GM23338 (cell line): Measurements from ENCODE around the gene GNS. TPM values are rescaled to one million over a fixed set of nuclear protein-coding genes. Genes with fewer than 3 reads are reported as not detected.

ENCODE experiments used
- ATAC-seq: fragments of 200-7000 bp; cut with Tn5 transposase; 3 replicates; pipeline ENCODE4 v1.9.1; 2020
- DNase-seq: peaks from one replicate; pipeline ENCODE4 v3.0.0-alpha.2; 2015; ENCODE audit warnings: low spot score
- H2AFZ ChIP-seq: fragments of 200-600 bp; sonication (generic); 2 replicates; pipeline ENCODE4 v1.8.0; 2016; ENCODE audit warnings: antibody characterized with exemption, mild to moderate bottlenecking, moderate library complexity
- H3F3A ChIP-seq: fragments of 200-600 bp; sonication (generic); replicated peaks from 2 replicates; pipeline ENCODE4 v1.8.0; 2017; ENCODE audit warnings: antibody characterized with exemption, mixed run types, low read depth
- H3K27ac ChIP-seq: fragments of 200-600 bp; sonication (generic); 2 replicates; pipeline ENCODE4 v1.6.1; 2016; ENCODE audit warnings: low read depth
- H3K27me3 ChIP-seq: fragments of 200-600 bp; sonication (generic); 2 replicates; pipeline ENCODE4 v1.8.0; 2016; ENCODE audit warnings: mild to moderate bottlenecking, mixed run types, moderate library complexity; ENCODE audit not compliant: insufficient read depth
- H3K36me3 ChIP-seq: fragments of 200-600 bp; sonication (generic); 2 replicates; pipeline ENCODE4 v1.8.0; 2016; ENCODE audit warnings: mild to moderate bottlenecking; ENCODE audit not compliant: insufficient read depth
- H3K4me1 ChIP-seq: fragments of 200-600 bp; sonication (generic); 2 replicates; pipeline ENCODE4 v1.8.0; 2016; ENCODE audit warnings: mild to moderate bottlenecking, moderate library complexity; ENCODE audit not compliant: insufficient read depth
- H3K4me2 ChIP-seq: fragments of 200-600 bp; sonication (generic); 2 replicates; pipeline ENCODE4 v1.7.1; 2017; ENCODE audit warnings: mixed run types
- H3K4me3 ChIP-seq: fragments of 200-600 bp; sonication (generic); 2 replicates; pipeline ENCODE4 v1.6.1; 2016; ENCODE audit warnings: mixed run types
- H3K79me2 ChIP-seq: fragments of 200-600 bp; sonication (generic); replicated peaks from 2 replicates; pipeline ENCODE4 v1.8.0; 2017; ENCODE audit warnings: mild to moderate bottlenecking; ENCODE audit not compliant: insufficient read depth
- H3K9me2 ChIP-seq: fragments of 200-600 bp; sonication (generic); 2 replicates; pipeline ENCODE4 v1.8.0; 2017; ENCODE audit not compliant: insufficient read depth
- H4K20me1 ChIP-seq: fragments of 200-600 bp; sonication (generic); replicated peaks from 2 replicates; pipeline ENCODE4 v1.8.0; 2017; ENCODE audit warnings: mild to moderate bottlenecking; ENCODE audit not compliant: insufficient read depth
- H3K27ac Mint-ChIP-seq: 2 replicates; pipeline ENCODE4 v1.8.0; 2020; ENCODE audit warnings: inconsistent platforms, mild to moderate bottlenecking, moderate library complexity, mixed read lengths
- H3K27me3 Mint-ChIP-seq: 3 replicates; pipeline ENCODE4 v1.8.0; 2022; ENCODE audit warnings: low read depth, mild to moderate bottlenecking, moderate library complexity, mixed read lengths, inconsistent platforms; ENCODE audit not compliant: insufficient read depth, poor library complexity
- H3K36me3 Mint-ChIP-seq: 3 replicates; pipeline ENCODE4 v1.8.0; 2021; ENCODE audit warnings: low read depth, mild to moderate bottlenecking, inconsistent platforms, moderate library complexity, mixed read lengths
- H3K4me1 Mint-ChIP-seq: 3 replicates; pipeline ENCODE4 v1.8.0; 2020; ENCODE audit warnings: mild to moderate bottlenecking, inconsistent platforms, mixed read lengths
- H3K4me3 Mint-ChIP-seq: 3 replicates; pipeline ENCODE4 v1.8.0; 2021; ENCODE audit warnings: moderate library complexity, mild to moderate bottlenecking, inconsistent platforms, mixed read lengths
- H3K9me3 Mint-ChIP-seq: 3 replicates; pipeline ENCODE4 v1.8.0; 2020; ENCODE audit warnings: moderate library complexity, mild to moderate bottlenecking, inconsistent platforms, mixed read lengths
- EZH2phosphoT487 ChIP-seq: fragments of 200-600 bp; sonication (generic); IDR thresholded peaks from one replicate; pipeline ENCODE4 v1.8.1; 2018; ENCODE audit warnings: antibody characterized with exemption; ENCODE audit not compliant: unreplicated experiment
- POLR2AphosphoS5 ChIP-seq: IDR thresholded peaks from 2 replicates; pipeline ENCODE4 v1.6.1; 2016; ENCODE audit warnings: antibody characterized with exemption, low read depth
- ZNF114 ChIP-seq: fragments of 250-450 bp; sonication (Bioruptor Pico); IDR thresholded peaks from 2 replicates; pipeline ENCODE4 v1.5.0; 2020; ENCODE audit warnings: mild to moderate bottlenecking, moderate library complexity
- ZNF331 ChIP-seq: fragments of 250-450 bp; sonication (Bioruptor Pico); IDR thresholded peaks from 2 replicates; pipeline ENCODE4 v1.5.0; 2020; ENCODE audit warnings: low read depth, mild to moderate bottlenecking, moderate library complexity
- polyA plus RNA-seq: library from polyadenylated mRNA; unstranded; fragments of >200 nt; fragmentation: Nextera tagmentation; extraction: Ambion mirVana; gene quantifications from 2 replicates; pipeline ENCODE4 v1.2.1, GENCODE V29; 2016
- total RNA-seq: library from RNA; depleted of rRNA; stranded (reverse); fragments of >200 nt; shearing (Covaris generic); gene quantifications from 2 replicates; pipeline ENCODE4 v1.2.3, GENCODE V29; 2014
- TF ChIP-seq, protein P1 (sequence below), 2 experiments: fragments of 200-600 bp in 1 of 2; sonication (generic) in 1 of 2; conservative IDR thresholded peaks; 2 replicates each; pipeline versions ENCODE4 v1.5.1 to v1.6.1; 2016 to 2017; ENCODE audit warnings: antibody characterized with exemption in 2 of 2, low read depth in 2 of 2, mild to moderate bottlenecking in 2 of 2, moderate library complexity in 1 of 2
- TF ChIP-seq, protein P2 (sequence below): IDR thresholded peaks from one replicate; pipeline ENCODE4 v1.6.1; 2018; ENCODE audit warnings: antibody characterized with exemption; ENCODE audit not compliant: unreplicated experiment
- TF ChIP-seq, protein P3 (sequence below): fragments of 250-450 bp; sonication (Bioruptor Pico); IDR thresholded peaks from 2 replicates; pipeline ENCODE4 v1.5.0; 2020; ENCODE audit warnings: mild to moderate bottlenecking, moderate library complexity
- TF ChIP-seq, protein P4 (sequence below): IDR thresholded peaks from 2 replicates; pipeline ENCODE4 v1.6.1; 2016; ENCODE audit warnings: antibody characterized with exemption

Gene GNS
- total and polyA plus RNA-seq, 2 experiments from 2014 or later, result 12.3 to 34.9 TPM

DNA sequence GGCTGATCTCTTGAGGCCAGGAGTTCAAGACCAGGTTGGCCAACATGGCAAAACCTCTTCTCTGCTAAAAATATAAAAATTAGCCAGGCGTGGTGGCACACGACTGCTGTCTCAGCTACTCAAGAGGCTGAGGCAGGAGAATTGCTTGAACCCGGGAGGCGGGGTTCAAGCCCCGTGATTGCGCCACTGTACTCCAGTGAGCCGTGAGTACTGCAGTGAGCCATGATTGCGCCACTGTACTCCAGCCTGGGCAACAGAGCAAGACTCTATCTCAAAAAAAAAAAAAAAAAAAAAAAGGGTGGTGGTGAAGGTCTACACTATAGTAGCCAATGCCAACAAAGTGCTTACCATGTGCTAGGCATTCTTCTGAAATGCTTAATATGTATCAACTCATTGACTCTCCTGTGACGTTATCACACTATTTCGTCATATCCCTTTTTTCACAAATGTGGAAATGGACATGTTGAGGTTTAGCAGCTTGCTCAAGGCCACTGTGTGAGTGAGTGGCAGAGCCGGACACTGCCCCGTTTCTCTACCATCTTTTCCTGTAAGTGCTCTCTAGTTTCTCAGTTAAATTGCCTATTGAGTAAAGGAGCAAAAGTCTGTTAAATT, 59.6 kb downstream of the GNS start:
- H3K79me2 ChIP-seq, result no peaks in the 10 kb centered on the region
- peaks cover 4% of the 10 kb centered on the region; the same call in 1 of the 2 replicates for H3K4me1 ChIP-seq
- no peaks in the 10 kb centered on the region for H3K27me3 ChIP-seq
- H3K9me2 ChIP-seq, result no peaks in the 10 kb centered on the region
- no peak overlapping the region for H3K27ac ChIP-seq
- no peak overlapping the region for H2AFZ ChIP-seq
- H3K36me3 ChIP-seq, result 0 out of 2 replicates have a peak, but pooled peaks cover 3% of the 10 kb centered on the region
- no peak overlapping the region for H3K4me2 ChIP-seq
- Mint-ChIP-seq H3K36me3 (peaks cover 19% of the 10 kb centered on the region), H3K4me3 (no peak overlapping the region), H3K4me1 (peaks cover 16% of the 10 kb centered on the region), H3K27ac (no peak overlapping the region), H3K27me3 (peaks cover 2% of the 10 kb centered on the region), H3K9me3 (no peaks in the 10 kb centered on the region)
- H4K20me1 ChIP-seq, result 0 out of 2 replicates have a peak, but pooled peaks cover 5% of the 10 kb centered on the region
- no peak overlapping the region for H3K4me3 ChIP-seq
- TF ChIP-seq ZNF331 (CRISPR knock-in tag) (no peak), EZH2phosphoT487 (no peak), POLR2AphosphoS5 (no peak), ZNF114 (CRISPR knock-in tag) (no peak)
- TF ChIP-seq, protein P1, sequence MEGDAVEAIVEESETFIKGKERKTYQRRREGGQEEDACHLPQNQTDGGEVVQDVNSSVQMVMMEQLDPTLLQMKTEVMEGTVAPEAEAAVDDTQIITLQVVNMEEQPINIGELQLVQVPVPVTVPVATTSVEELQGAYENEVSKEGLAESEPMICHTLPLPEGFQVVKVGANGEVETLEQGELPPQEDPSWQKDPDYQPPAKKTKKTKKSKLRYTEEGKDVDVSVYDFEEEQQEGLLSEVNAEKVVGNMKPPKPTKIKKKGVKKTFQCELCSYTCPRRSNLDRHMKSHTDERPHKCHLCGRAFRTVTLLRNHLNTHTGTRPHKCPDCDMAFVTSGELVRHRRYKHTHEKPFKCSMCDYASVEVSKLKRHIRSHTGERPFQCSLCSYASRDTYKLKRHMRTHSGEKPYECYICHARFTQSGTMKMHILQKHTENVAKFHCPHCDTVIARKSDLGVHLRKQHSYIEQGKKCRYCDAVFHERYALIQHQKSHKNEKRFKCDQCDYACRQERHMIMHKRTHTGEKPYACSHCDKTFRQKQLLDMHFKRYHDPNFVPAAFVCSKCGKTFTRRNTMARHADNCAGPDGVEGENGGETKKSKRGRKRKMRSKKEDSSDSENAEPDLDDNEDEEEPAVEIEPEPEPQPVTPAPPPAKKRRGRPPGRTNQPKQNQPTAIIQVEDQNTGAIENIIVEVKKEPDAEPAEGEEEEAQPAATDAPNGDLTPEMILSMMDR (conservative IDR thresholded peaks at IDR 0.05; ENCODE audit: low read depth in 2 of 2), result no peak
- TF ChIP-seq, protein P2, sequence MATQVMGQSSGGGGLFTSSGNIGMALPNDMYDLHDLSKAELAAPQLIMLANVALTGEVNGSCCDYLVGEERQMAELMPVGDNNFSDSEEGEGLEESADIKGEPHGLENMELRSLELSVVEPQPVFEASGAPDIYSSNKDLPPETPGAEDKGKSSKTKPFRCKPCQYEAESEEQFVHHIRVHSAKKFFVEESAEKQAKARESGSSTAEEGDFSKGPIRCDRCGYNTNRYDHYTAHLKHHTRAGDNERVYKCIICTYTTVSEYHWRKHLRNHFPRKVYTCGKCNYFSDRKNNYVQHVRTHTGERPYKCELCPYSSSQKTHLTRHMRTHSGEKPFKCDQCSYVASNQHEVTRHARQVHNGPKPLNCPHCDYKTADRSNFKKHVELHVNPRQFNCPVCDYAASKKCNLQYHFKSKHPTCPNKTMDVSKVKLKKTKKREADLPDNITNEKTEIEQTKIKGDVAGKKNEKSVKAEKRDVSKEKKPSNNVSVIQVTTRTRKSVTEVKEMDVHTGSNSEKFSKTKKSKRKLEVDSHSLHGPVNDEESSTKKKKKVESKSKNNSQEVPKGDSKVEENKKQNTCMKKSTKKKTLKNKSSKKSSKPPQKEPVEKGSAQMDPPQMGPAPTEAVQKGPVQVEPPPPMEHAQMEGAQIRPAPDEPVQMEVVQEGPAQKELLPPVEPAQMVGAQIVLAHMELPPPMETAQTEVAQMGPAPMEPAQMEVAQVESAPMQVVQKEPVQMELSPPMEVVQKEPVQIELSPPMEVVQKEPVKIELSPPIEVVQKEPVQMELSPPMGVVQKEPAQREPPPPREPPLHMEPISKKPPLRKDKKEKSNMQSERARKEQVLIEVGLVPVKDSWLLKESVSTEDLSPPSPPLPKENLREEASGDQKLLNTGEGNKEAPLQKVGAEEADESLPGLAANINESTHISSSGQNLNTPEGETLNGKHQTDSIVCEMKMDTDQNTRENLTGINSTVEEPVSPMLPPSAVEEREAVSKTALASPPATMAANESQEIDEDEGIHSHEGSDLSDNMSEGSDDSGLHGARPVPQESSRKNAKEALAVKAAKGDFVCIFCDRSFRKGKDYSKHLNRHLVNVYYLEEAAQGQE, result no peak
- TF ChIP-seq, protein P3, sequence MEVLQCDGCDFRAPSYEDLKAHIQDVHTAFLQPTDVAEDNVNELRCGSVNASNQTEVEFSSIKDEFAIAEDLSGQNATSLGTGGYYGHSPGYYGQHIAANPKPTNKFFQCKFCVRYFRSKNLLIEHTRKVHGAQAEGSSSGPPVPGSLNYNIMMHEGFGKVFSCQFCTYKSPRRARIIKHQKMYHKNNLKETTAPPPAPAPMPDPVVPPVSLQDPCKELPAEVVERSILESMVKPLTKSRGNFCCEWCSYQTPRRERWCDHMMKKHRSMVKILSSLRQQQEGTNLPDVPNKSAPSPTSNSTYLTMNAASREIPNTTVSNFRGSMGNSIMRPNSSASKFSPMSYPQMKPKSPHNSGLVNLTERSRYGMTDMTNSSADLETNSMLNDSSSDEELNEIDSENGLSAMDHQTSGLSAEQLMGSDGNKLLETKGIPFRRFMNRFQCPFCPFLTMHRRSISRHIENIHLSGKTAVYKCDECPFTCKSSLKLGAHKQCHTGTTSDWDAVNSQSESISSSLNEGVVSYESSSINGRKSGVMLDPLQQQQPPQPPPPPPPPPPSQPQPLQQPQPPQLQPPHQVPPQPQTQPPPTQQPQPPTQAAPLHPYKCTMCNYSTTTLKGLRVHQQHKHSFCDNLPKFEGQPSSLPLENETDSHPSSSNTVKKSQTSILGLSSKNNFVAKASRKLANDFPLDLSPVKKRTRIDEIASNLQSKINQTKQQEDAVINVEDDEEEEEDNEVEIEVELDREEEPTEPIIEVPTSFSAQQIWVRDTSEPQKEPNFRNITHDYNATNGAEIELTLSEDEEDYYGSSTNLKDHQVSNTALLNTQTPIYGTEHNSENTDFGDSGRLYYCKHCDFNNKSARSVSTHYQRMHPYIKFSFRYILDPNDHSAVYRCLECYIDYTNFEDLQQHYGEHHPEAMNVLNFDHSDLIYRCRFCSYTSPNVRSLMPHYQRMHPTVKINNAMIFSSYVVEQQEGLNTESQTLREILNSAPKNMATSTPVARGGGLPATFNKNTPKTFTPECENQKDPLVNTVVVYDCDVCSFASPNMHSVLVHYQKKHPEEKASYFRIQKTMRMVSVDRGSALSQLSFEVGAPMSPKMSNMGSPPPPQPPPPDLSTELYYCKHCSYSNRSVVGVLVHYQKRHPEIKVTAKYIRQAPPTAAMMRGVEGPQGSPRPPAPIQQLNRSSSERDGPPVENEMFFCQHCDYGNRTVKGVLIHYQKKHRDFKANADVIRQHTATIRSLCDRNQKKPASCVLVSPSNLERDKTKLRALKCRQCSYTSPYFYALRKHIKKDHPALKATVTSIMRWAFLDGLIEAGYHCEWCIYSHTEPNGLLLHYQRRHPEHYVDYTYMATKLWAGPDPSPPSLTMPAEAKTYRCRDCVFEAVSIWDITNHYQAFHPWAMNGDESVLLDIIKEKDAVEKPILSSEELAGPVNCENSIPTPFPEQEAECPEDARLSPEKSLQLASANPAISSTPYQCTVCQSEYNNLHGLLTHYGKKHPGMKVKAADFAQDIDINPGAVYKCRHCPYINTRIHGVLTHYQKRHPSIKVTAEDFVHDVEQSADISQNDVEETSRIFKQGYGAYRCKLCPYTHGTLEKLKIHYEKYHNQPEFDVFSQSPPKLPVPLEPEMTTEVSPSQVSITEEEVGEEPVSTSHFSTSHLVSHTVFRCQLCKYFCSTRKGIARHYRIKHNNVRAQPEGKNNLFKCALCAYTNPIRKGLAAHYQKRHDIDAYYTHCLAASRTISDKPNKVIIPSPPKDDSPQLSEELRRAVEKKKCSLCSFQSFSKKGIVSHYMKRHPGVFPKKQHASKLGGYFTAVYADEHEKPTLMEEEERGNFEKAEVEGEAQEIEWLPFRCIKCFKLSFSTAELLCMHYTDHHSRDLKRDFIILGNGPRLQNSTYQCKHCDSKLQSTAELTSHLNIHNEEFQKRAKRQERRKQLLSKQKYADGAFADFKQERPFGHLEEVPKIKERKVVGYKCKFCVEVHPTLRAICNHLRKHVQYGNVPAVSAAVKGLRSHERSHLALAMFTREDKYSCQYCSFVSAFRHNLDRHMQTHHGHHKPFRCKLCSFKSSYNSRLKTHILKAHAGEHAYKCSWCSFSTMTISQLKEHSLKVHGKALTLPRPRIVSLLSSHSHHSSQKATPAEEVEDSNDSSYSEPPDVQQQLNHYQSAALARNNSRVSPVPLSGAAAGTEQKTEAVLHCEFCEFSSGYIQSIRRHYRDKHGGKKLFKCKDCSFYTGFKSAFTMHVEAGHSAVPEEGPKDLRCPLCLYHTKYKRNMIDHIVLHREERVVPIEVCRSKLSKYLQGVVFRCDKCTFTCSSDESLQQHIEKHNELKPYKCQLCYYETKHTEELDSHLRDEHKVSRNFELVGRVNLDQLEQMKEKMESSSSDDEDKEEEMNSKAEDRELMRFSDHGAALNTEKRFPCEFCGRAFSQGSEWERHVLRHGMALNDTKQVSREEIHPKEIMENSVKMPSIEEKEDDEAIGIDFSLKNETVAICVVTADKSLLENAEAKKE (CRISPR knock-in tag), result no peak
- TF ChIP-seq, protein P4, sequence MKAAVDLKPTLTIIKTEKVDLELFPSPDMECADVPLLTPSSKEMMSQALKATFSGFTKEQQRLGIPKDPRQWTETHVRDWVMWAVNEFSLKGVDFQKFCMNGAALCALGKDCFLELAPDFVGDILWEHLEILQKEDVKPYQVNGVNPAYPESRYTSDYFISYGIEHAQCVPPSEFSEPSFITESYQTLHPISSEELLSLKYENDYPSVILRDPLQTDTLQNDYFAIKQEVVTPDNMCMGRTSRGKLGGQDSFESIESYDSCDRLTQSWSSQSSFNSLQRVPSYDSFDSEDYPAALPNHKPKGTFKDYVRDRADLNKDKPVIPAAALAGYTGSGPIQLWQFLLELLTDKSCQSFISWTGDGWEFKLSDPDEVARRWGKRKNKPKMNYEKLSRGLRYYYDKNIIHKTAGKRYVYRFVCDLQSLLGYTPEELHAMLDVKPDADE, result no peak
- no peak for ATAC-seq
- no peak for DNase-seq
- 0 out of 2 replicates have a peak, but pooled peaks cover 7% of the 10 kb centered on the region for H3F3A ChIP-seq
